H1 (cell line): ENCODE data around the gene NEK11. TPM values are rescaled to one million over a fixed set of nuclear protein-coding genes. Genes with fewer than 3 reads are reported as not detected.

ENCODE experiments used
- CHD7 ChIP-seq: fragments of 300-600 bp; sonication (generic); IDR thresholded peaks from 2 replicates; pipeline ENCODE4 v1.7.1; 2012; ENCODE audit warnings: low read length, moderate library complexity, mild to moderate bottlenecking, inconsistent platforms; ENCODE audit not compliant: insufficient replicate concordance
- polyA plus RNA-seq, 7 experiments: library from polyadenylated mRNA; depleted of rRNA in 3 of 7; stranded (reverse) in 5 of 7; unstranded in 2 of 7; fragments of >200 nt in 5 of 7; fragments of 200-250 nt in 2 of 7; gene quantifications; 1 replicate in 5 of 7; 2 replicates in 1 of 7; 4 replicates in 1 of 7; pipeline versions ENCODE4 v1.2.1 to v1.2.3, GENCODE V29; 2011 to 2013; ENCODE audit warnings: missing spikeins in 2 of 7, mixed read lengths in 2 of 7
- total RNA-seq: library from RNA; stranded (reverse); fragmentation: NEBNext Ultra II Directional; extraction: Animal tissue kit (Norgen Biotek cat#: 25700); gene quantifications from 2 replicates; pipeline ENCODE4 v1.2.1, GENCODE V29; 2021

NEK11 gene
- total and polyA plus RNA-seq, 2 of the 8 experiments (the other 6 are each of a cell fraction or from before 2014, with no cell fraction given), result 0.60 TPM; not detected in 1

GRCh38 chr3:131223373-131224289 is 197.0 kb downstream of the NEK11 start (continued):
- no peak for TF ChIP-seq CHD7
